ENCODE results near the gene ISCA2.
"Not testable (repeated sequence)": the region's sequence is repeated elsewhere in the genome, so short reads cannot be mapped to it uniquely, and the experiment has no call there.

ISCA2 gene

GRCh38 chr14:74527736-74528280, 34.2 kb downstream of the ISCA2 start:
- H3K9ac ChIP-seq (ENCODE audit: low read length): no peak overlapping the region
- no peak overlapping the region for H3K4me3 ChIP-seq (ENCODE audit: low read length)
- H3K27ac ChIP-seq (ENCODE audit: low read depth, low read length): no peak overlapping the region
- H3K4me1 ChIP-seq (ENCODE audit: control insufficient read depth, insufficient read depth, low read length): no peaks in the 10 kb centered on the region
- H3K27me3 ChIP-seq (ENCODE audit: control insufficient read depth, insufficient read depth, low read length): no peaks in the 10 kb centered on the region
- H3K36me3 ChIP-seq (ENCODE audit: control insufficient read depth, insufficient read depth, low read length): no peaks in the 10 kb centered on the region

GRCh38 chr14:74528406-74528805, 34.8 kb downstream of the ISCA2 start:
- Histone ChIP-seq H3K27ac (ENCODE audit: low read depth, low read length) (no peak overlapping the region), H3K36me3 (ENCODE audit: control insufficient read depth, insufficient read depth, low read length) (no peaks in the 10 kb centered on the region), H3K27me3 (ENCODE audit: control insufficient read depth, insufficient read depth, low read length) (no peaks in the 10 kb centered on the region), H3K9ac (ENCODE audit: low read length) (no peak overlapping the region), H3K4me1 (ENCODE audit: control insufficient read depth, insufficient read depth, low read length) (no peaks in the 10 kb centered on the region), H3K4me3 (ENCODE audit: low read length) (no peak overlapping the region)

- no peak overlapping the region for H3K9ac ChIP-seq (ENCODE audit: low read length)
Measured at GRCh38 chr14:74528886-74529285, 35.3 kb downstream of the ISCA2 start.

GRCh38 chr14:74531006-74531405, 37.4 kb downstream of the ISCA2 start:
- Histone ChIP-seq H3K4me3 (ENCODE audit: low read length) (no peak overlapping the region), H3K36me3 (ENCODE audit: control insufficient read depth, insufficient read depth, low read length) (no peaks in the 10 kb centered on the region), H3K27ac (ENCODE audit: low read depth, low read length) (no peak overlapping the region)

More at GRCh38 chr14:74528886-74529285, 35.3 kb downstream of the ISCA2 start:
- Histone ChIP-seq H3K27ac (ENCODE audit: low read depth, low read length) (no peak overlapping the region), H3K27me3 (ENCODE audit: control insufficient read depth, insufficient read depth, low read length) (no peaks in the 10 kb centered on the region), H3K4me1 (ENCODE audit: control insufficient read depth, insufficient read depth, low read length) (no peaks in the 10 kb centered on the region), H3K4me3 (ENCODE audit: low read length) (no peak overlapping the region), H3K36me3 (ENCODE audit: control insufficient read depth, insufficient read depth, low read length) (no peaks in the 10 kb centered on the region)

GRCh38 chr14:74531467-74531866, 37.9 kb downstream of the ISCA2 start:
- H3K27me3 ChIP-seq (ENCODE audit: control insufficient read depth, insufficient read depth, low read length): no peaks in the 10 kb centered on the region
- no peak overlapping the region for H3K9ac ChIP-seq (ENCODE audit: low read length)
- H3K4me3 ChIP-seq (ENCODE audit: low read length): no peak overlapping the region
- H3K27ac ChIP-seq (ENCODE audit: low read depth, low read length): no peak overlapping the region
- no peaks in the 10 kb centered on the region for H3K36me3 ChIP-seq (ENCODE audit: control insufficient read depth, insufficient read depth, low read length)
- H3K4me1 ChIP-seq (ENCODE audit: control insufficient read depth, insufficient read depth, low read length): no peaks in the 10 kb centered on the region

More at GRCh38 chr14:74531006-74531405, 37.4 kb downstream of the ISCA2 start:
- no peak overlapping the region for H3K9ac ChIP-seq (ENCODE audit: low read length)
- H3K27me3 ChIP-seq (ENCODE audit: control insufficient read depth, insufficient read depth, low read length): no peaks in the 10 kb centered on the region
- H3K4me1 ChIP-seq (ENCODE audit: control insufficient read depth, insufficient read depth, low read length): no peaks in the 10 kb centered on the region

- H3K27me3 ChIP-seq (ENCODE audit: control insufficient read depth, insufficient read depth, low read length): no peaks in the 10 kb centered on the region
- no peak overlapping the region for H3K4me3 ChIP-seq (ENCODE audit: low read length)
- H3K36me3 ChIP-seq (ENCODE audit: control insufficient read depth, insufficient read depth, low read length): no peaks in the 10 kb centered on the region
- H3K27ac ChIP-seq (ENCODE audit: low read depth, low read length): no peak overlapping the region
- H3K9ac ChIP-seq (ENCODE audit: low read length): no peak overlapping the region
- no peaks in the 10 kb centered on the region for H3K4me1 ChIP-seq (ENCODE audit: control insufficient read depth, insufficient read depth, low read length)
Measured at GRCh38 chr14:74532246-74532645, 38.7 kb downstream of the ISCA2 start.

GRCh38 chr14:74533576-74533975, 40.0 kb downstream of the ISCA2 start:
- no peaks in the 10 kb centered on the region for H3K27me3 ChIP-seq (ENCODE audit: control insufficient read depth, insufficient read depth, low read length)
- H3K4me3 ChIP-seq (ENCODE audit: low read length): no peak overlapping the region
- no peaks in the 10 kb centered on the region for H3K4me1 ChIP-seq (ENCODE audit: control insufficient read depth, insufficient read depth, low read length)
- no peak overlapping the region for H3K9ac ChIP-seq (ENCODE audit: low read length)
- no peak overlapping the region for H3K27ac ChIP-seq (ENCODE audit: low read depth, low read length)
- no peaks in the 10 kb centered on the region for H3K36me3 ChIP-seq (ENCODE audit: control insufficient read depth, insufficient read depth, low read length)

GRCh38 chr14:74535756-74536325, 42.3 kb downstream of the ISCA2 start:
- no peaks in the 10 kb centered on the region for H3K36me3 ChIP-seq (ENCODE audit: control insufficient read depth, insufficient read depth, low read length)
- H3K4me1 ChIP-seq (ENCODE audit: control insufficient read depth, insufficient read depth, low read length): no peaks in the 10 kb centered on the region
- no peak overlapping the region for H3K4me3 ChIP-seq (ENCODE audit: low read length)
- H3K9ac ChIP-seq (ENCODE audit: low read length): no peak overlapping the region
- no peak overlapping the region for H3K27ac ChIP-seq (ENCODE audit: low read depth, low read length)
- H3K27me3 ChIP-seq (ENCODE audit: control insufficient read depth, insufficient read depth, low read length): no peaks in the 10 kb centered on the region

GRCh38 chr14:74536336-74536735, 42.8 kb downstream of the ISCA2 start:
- H3K4me1 ChIP-seq (ENCODE audit: control insufficient read depth, insufficient read depth, low read length); H3K27me3 ChIP-seq (ENCODE audit: control insufficient read depth, insufficient read depth, low read length); H3K4me3 ChIP-seq (ENCODE audit: low read length); H3K9ac ChIP-seq (ENCODE audit: low read length); H3K36me3 ChIP-seq (ENCODE audit: control insufficient read depth, insufficient read depth, low read length); H3K27ac ChIP-seq (ENCODE audit: low read depth, low read length): not testable (repeated sequence)

GRCh38 chr14:74538411-74539391, 45.1 kb downstream of the ISCA2 start:
- Histone ChIP-seq H3K27ac (ENCODE audit: low read depth, low read length) (no peak overlapping the region), H3K9ac (ENCODE audit: low read length) (no peak overlapping the region), H3K4me1 (ENCODE audit: control insufficient read depth, insufficient read depth, low read length) (no peaks in the 10 kb centered on the region), H3K36me3 (ENCODE audit: control insufficient read depth, insufficient read depth, low read length) (no peaks in the 10 kb centered on the region), H3K4me3 (ENCODE audit: low read length) (no peak overlapping the region), H3K27me3 (ENCODE audit: control insufficient read depth, insufficient read depth, low read length) (no peaks in the 10 kb centered on the region)

- Histone ChIP-seq H3K27ac (ENCODE audit: low read depth, low read length) (no peak overlapping the region), H3K4me3 (ENCODE audit: low read length) (no peak overlapping the region), H3K27me3 (ENCODE audit: control insufficient read depth, insufficient read depth, low read length) (no peaks in the 10 kb centered on the region), H3K4me1 (ENCODE audit: control insufficient read depth, insufficient read depth, low read length) (no peaks in the 10 kb centered on the region), H3K9ac (ENCODE audit: low read length) (no peak overlapping the region), H3K36me3 (ENCODE audit: control insufficient read depth, insufficient read depth, low read length) (no peaks in the 10 kb centered on the region)
Measured at GRCh38 chr14:74539503-74539902, 45.9 kb downstream of the ISCA2 start.

GRCh38 chr14:74541225-74541624, 47.7 kb downstream of the ISCA2 start:
- H3K4me1 ChIP-seq (ENCODE audit: control insufficient read depth, insufficient read depth, low read length): no peaks in the 10 kb centered on the region
- H3K27ac ChIP-seq (ENCODE audit: low read depth, low read length): no peak overlapping the region
- no peaks in the 10 kb centered on the region for H3K36me3 ChIP-seq (ENCODE audit: control insufficient read depth, insufficient read depth, low read length)
- no peak overlapping the region for H3K4me3 ChIP-seq (ENCODE audit: low read length)
- no peak overlapping the region for H3K9ac ChIP-seq (ENCODE audit: low read length)
- no peaks in the 10 kb centered on the region for H3K27me3 ChIP-seq (ENCODE audit: control insufficient read depth, insufficient read depth, low read length)

Measured in rectal smooth muscle tissue (tissue), 1 donor.